ENCODE data around the gene TMC6.
"Not testable (repeated sequence)": the region's sequence is repeated elsewhere in the genome, so short reads cannot be mapped to it uniquely, and the experiment has no call there.

The TMC6 gene

GRCh38 chr17:78128551-78129350, at the start of gene TMC6:
Gene TMC6, minus strand, starts transcription at chr17:78128755. Its CDS starts 1,923 bp downstream, at chr17:78126832.
- no peak for DNase-seq

GRCh38 chr17:78176548-78177025, 48.0 kb upstream of the TMC6 start:
- DNase-seq, result no peak

- no peak for DNase-seq
These were observed 47.1 kb upstream of the TMC6 start for GRCh38 chr17:78175643-78175981.

- DNase-seq, result no peak
These were observed 46.5 kb upstream of the TMC6 start for GRCh38 chr17:78174870-78175642.

GRCh38 chr17:78174346-78174869, 45.9 kb upstream of the TMC6 start:
- DNase-seq, result no peak

GRCh38 chr17:78173097-78173715, 44.7 kb upstream of the TMC6 start:
- no peak for DNase-seq

- no peak for DNase-seq
These were observed 43.9 kb upstream of the TMC6 start for GRCh38 chr17:78172249-78173051.

GRCh38 chr17:78171591-78172248, 43.2 kb upstream of the TMC6 start:
- DNase-seq, result not testable (repeated sequence)

GRCh38 chr17:78170692-78171590, 42.4 kb upstream of the TMC6 start:
- no peak for DNase-seq

GRCh38 chr17:78168903-78169793, 40.6 kb upstream of the TMC6 start:
- no peak for DNase-seq

- DNase-seq, result no peak
These were observed 39.8 kb upstream of the TMC6 start, which contains the start of gene SYNGR2 for GRCh38 chr17:78168242-78168902. Gene SYNGR2, plus strand, starts transcription at chr17:78168581. Its CDS starts 36 bp downstream, at chr17:78168617.

GRCh38 chr17:78166416-78166815, 37.9 kb upstream of the TMC6 start:
- DNase-seq, result no peak

- DNase-seq, result no peak
These were observed 36.4 kb upstream of the TMC6 start for GRCh38 chr17:78164748-78165607.

- no peak for DNase-seq
These were observed 35.6 kb upstream of the TMC6 start for GRCh38 chr17:78163881-78164747.

GRCh38 chr17:78159575-78160158, 31.1 kb upstream of the TMC6 start:
- no peak for DNase-seq
